H1 (cell line): ENCODE data around the gene ZNF775. TPM values are rescaled to one million over a fixed set of nuclear protein-coding genes. Genes with fewer than 3 reads are reported as not detected.

Experiments
- CTCF ChIA-PET: fragments of 300-600 bp; sonication (Branson Sonifier 250); formaldehyde crosslinking; loops from one replicate; lab custom pipeline; 2021; ENCODE audit not compliant: partially characterized antibody; lab: Charles Lee
- POLR2A ChIA-PET: fragments of 300-600 bp; sonication (Branson Sonifier 250); formaldehyde crosslinking; loops from one replicate; lab custom pipeline; 2021; ENCODE audit warnings: inconsistent platforms; ENCODE audit not compliant: partially characterized antibody; lab: Charles Lee
- DNase-seq, 2 experiments: peaks; one replicate each; pipeline versions ENCODE4 v3.0.0 to v3.0.0-alpha.2; 2010 to 2022; ENCODE audit warnings: low spot score in 2 of 2, low read depth in 1 of 2, mixed read lengths in 1 of 2
- FAIRE-seq: peaks from 2 replicates; lab custom pipeline; 2011; peaks lifted over from hg19 to GRCh38; lab: Jason Lieb, UNC
- H2AFZ ChIP-seq: 2 replicates; pipeline ENCODE4 v1.8.1; 2012; ENCODE audit warnings: low read length, inconsistent platforms
- H2AK5ac ChIP-seq: 2 replicates; pipeline ENCODE4 v1.6.1; 2013; ENCODE audit warnings: low read depth, low read length
- H2BK120ac ChIP-seq: replicated peaks from 2 replicates; pipeline ENCODE3; 2013; ENCODE audit warnings: low read depth, low read length, inconsistent platforms
- H2BK12ac ChIP-seq: 2 replicates; pipeline ENCODE4 v1.6.1; 2013; ENCODE audit warnings: low read depth, low read length
- H2BK15ac ChIP-seq: 2 replicates; pipeline ENCODE4 v1.6.1; 2013; ENCODE audit warnings: low read length
- H2BK20ac ChIP-seq: 2 replicates; pipeline ENCODE4 v1.6.1; 2013; ENCODE audit warnings: low read length
- H2BK5ac ChIP-seq: 2 replicates; pipeline ENCODE4 v1.6.1; 2013; ENCODE audit warnings: low read depth, low read length
- H3K14ac ChIP-seq: 2 replicates; pipeline ENCODE4 v1.6.1; 2013; ENCODE audit warnings: inconsistent platforms; ENCODE audit not compliant: insufficient read length
- H3K18ac ChIP-seq: 2 replicates; pipeline ENCODE4 v1.6.1; 2013; ENCODE audit warnings: low read length; ENCODE audit errors: extremely low read depth
- H3K23ac ChIP-seq: 2 replicates; pipeline ENCODE4 v1.6.1; 2013; ENCODE audit warnings: inconsistent platforms; ENCODE audit not compliant: insufficient read length
- H3K23me2 ChIP-seq: 2 replicates; pipeline ENCODE4 v1.6.1; 2013; ENCODE audit warnings: low read depth, low read length
- H3K27ac ChIP-seq: 2 replicates; pipeline ENCODE4 v1.6.1; 2011; ENCODE audit warnings: low read depth, low read length, inconsistent platforms
- H3K27me3 ChIP-seq, 4 experiments: replicated peaks in 1 of 4; 1 replicate in 1 of 4; 2 replicates in 3 of 4; pipeline versions ENCODE4 v1.6.1 to v1.8.1; 2011 to 2013; ENCODE audit warnings: low read length in 3 of 4, mild to moderate bottlenecking in 3 of 4, inconsistent platforms in 2 of 4, mixed read lengths in 2 of 4, moderate library complexity in 1 of 4; ENCODE audit not compliant: control insufficient read depth in 3 of 4, insufficient read depth in 3 of 4; ENCODE audit errors: extremely low read depth in 1 of 4
- H3K36me3 ChIP-seq, 4 experiments: 2 replicates each; pipeline versions ENCODE4 v1.6.1 to v1.8.1; 2011 to 2013; ENCODE audit warnings: mild to moderate bottlenecking in 4 of 4, low read length in 3 of 4, moderate library complexity in 2 of 4, control low read depth in 1 of 4, inconsistent platforms in 1 of 4; ENCODE audit not compliant: insufficient read depth in 4 of 4, control insufficient read depth in 2 of 4
- H3K4ac ChIP-seq: replicated peaks from 2 replicates; pipeline ENCODE3; 2013; ENCODE audit warnings: low read length, low read depth, mixed read lengths, inconsistent platforms; ENCODE audit not compliant: insufficient read length
- H3K4me1 ChIP-seq, 4 experiments: replicated peaks in 1 of 4; 1 replicate in 1 of 4; 2 replicates in 3 of 4; pipeline versions ENCODE4 v1.6.1 to v1.8.1; 2011 to 2013; ENCODE audit warnings: low read length in 3 of 4, inconsistent platforms in 2 of 4, mixed read lengths in 1 of 4; ENCODE audit not compliant: insufficient read depth in 4 of 4, control insufficient read depth in 3 of 4
- H3K4me2 ChIP-seq, 2 experiments: 2 replicates each; pipeline versions ENCODE4 v1.6.1 to v1.8.1; 2011 to 2013; ENCODE audit warnings: low read depth in 2 of 2, low read length in 2 of 2, control low read depth in 1 of 2, inconsistent platforms in 1 of 2, mild to moderate bottlenecking in 1 of 2; ENCODE audit not compliant: insufficient read depth in 1 of 2
- H3K4me3 ChIP-seq, 4 experiments: fragments of 200-600, 300-600 bp in 1 of 4; sonication (generic), shearing (Covaris generic), sonication (Bioruptor Twin) in 1 of 4; 2 replicates each; pipeline versions ENCODE4 v1.5.1 to v1.8.1; 2011 to 2016; ENCODE audit warnings: low read length in 4 of 4, low read depth in 3 of 4, control low read depth in 2 of 4, inconsistent platforms in 2 of 4, mild to moderate bottlenecking in 2 of 4, mixed read lengths in 1 of 4, moderate library complexity in 1 of 4; ENCODE audit not compliant: insufficient read depth in 2 of 4; ENCODE audit errors: extremely low read depth in 1 of 4
- H3K56ac ChIP-seq: replicated peaks from 2 replicates; pipeline ENCODE3; 2013; ENCODE audit warnings: low read depth, mild to moderate bottlenecking, mixed read lengths, low read length, inconsistent platforms; ENCODE audit not compliant: insufficient read length
- H3K79me1 ChIP-seq: 2 replicates; pipeline ENCODE4 v1.6.1; 2013; ENCODE audit warnings: low read depth, low read length, control low read depth
- H3K79me2 ChIP-seq, 2 experiments: 2 replicates each; pipeline versions ENCODE4 v1.6.1 to v1.8.1; 2012 to 2013; ENCODE audit warnings: low read length in 2 of 2, mild to moderate bottlenecking in 2 of 2, inconsistent platforms in 1 of 2; ENCODE audit not compliant: insufficient read depth in 2 of 2, control insufficient read depth in 1 of 2
- H3K9ac ChIP-seq, 4 experiments: replicated peaks in 1 of 4; 1 replicate in 1 of 4; 2 replicates in 3 of 4; pipeline versions ENCODE4 v1.6.1 to v1.8.1; 2011 to 2013; ENCODE audit warnings: low read depth in 3 of 4, low read length in 3 of 4, control low read depth in 2 of 4, mild to moderate bottlenecking in 2 of 4, moderate library complexity in 2 of 4, inconsistent platforms in 1 of 4; ENCODE audit errors: extremely low read depth in 1 of 4
- H3K9me3 ChIP-seq, 2 experiments: 2 replicates each; pipeline versions ENCODE4 v1.6.1 to v1.8.1; 2012 to 2013; ENCODE audit warnings: mild to moderate bottlenecking in 2 of 2, moderate library complexity in 2 of 2, control low read depth in 1 of 2, inconsistent platforms in 1 of 2, low read depth in 1 of 2, low read length in 1 of 2, mixed read lengths in 1 of 2; ENCODE audit not compliant: insufficient read depth in 2 of 2
- H4K20me1 ChIP-seq, 2 experiments: replicated peaks in 1 of 2; 2 replicates each; pipeline versions ENCODE3 to v1.8.1; 2011 to 2013; ENCODE audit warnings: inconsistent platforms in 2 of 2, low read length in 2 of 2, mild to moderate bottlenecking in 1 of 2; ENCODE audit not compliant: insufficient read depth in 2 of 2, control insufficient read depth in 1 of 2
- H4K5ac ChIP-seq: 2 replicates; pipeline ENCODE4 v1.6.1; 2013; ENCODE audit warnings: low read length, low read depth, mixed read lengths, inconsistent platforms; ENCODE audit not compliant: insufficient read length
- H4K8ac ChIP-seq: 2 replicates; pipeline ENCODE4 v1.8.0; 2013; ENCODE audit warnings: mild to moderate bottlenecking, moderate library complexity, low read length, inconsistent platforms; ENCODE audit not compliant: insufficient read depth; ENCODE audit errors: extremely low read depth
- H4K91ac ChIP-seq: replicated peaks from 2 replicates; pipeline ENCODE3; 2013; ENCODE audit warnings: low read length, mixed read lengths, inconsistent platforms; ENCODE audit not compliant: insufficient read length
- CHD2 ChIP-seq: IDR thresholded peaks from 2 replicates; pipeline ENCODE4 v1.6.1; 2012; ENCODE audit warnings: low read length, improper control_type of control experiment
- WGBS, 2 experiments: shearing (Covaris generic) in 1 of 2; methylation state at CpG; one replicate each; pipeline versions ENCODE4 v1.1.6 to v1.1.7; 2013 to 2015; ENCODE audit warnings: low lambda C conversion rate in 2 of 2, mixed read lengths in 2 of 2, inconsistent platforms in 1 of 2, low coverage in 1 of 2, missing lambda C conversion rate in 1 of 2; ENCODE audit not compliant: insufficient replicate concordance in 2 of 2, insufficient coverage in 1 of 2, insufficient read length in 1 of 2; ENCODE audit errors: extremely low coverage in 1 of 2, missing lambda C conversion rate in 1 of 2; 5-methylcytosine and 5-hydroxymethylcytosine counted together
- polyA plus RNA-seq, 7 experiments: library from polyadenylated mRNA; depleted of rRNA in 3 of 7; stranded (reverse) in 5 of 7; unstranded in 2 of 7; fragments of >200 nt in 5 of 7; fragments of 200-250 nt in 2 of 7; gene quantifications; 1 replicate in 5 of 7; 2 replicates in 1 of 7; 4 replicates in 1 of 7; pipeline versions ENCODE4 v1.2.1 to v1.2.3, GENCODE V29; 2011 to 2013; ENCODE audit warnings: missing spikeins in 2 of 7, mixed read lengths in 2 of 7
- total RNA-seq: library from RNA; stranded (reverse); fragmentation: NEBNext Ultra II Directional; extraction: Animal tissue kit (Norgen Biotek cat#: 25700); gene quantifications from 2 replicates; pipeline ENCODE4 v1.2.1, GENCODE V29; 2021

The ZNF775 gene
- total and polyA plus RNA-seq, 2 of the 8 experiments (the other 6 are each of a cell fraction or from before 2014, with no cell fraction given), result 13.6 to 21.5 TPM

DNA sequence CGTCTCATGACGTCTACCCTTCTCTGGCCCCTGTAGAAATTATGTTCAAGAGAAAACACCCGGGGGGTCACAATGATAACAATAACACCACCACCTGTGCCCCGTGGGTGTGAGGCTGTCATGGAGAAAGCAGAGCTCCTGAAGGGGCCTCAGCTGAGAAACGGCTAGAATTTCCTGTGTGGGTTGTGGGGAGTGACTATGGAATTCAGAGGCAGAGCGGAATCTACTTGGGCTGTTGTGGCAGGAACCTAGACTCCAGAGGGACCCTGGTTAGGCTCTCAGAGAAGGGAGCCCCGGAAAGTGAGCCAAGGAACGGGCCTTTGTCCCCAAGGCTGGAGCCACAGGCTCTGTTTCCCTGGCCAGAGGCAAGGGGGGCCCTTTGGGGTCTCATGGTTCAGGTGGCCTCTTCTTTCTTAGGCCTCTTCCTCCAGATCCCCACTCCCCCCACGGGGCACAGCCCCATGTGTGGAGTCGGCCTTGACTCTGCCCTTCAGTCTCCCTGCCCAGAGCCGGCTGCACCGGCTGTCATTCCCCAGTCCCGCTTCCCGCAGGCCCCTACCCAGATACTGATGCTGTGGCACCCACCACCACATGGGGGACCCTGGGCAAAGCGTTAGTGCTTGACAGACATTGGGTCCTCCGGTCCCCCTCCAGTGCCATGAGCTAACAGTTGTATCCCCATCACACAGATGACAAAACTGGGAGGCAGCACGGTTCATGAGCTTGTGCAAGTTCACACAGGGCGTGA, 64.8 kb downstream of the ZNF775 start:
- Histone ChIP-seq H3K4me1 (peaks cover 0 to 5% (median 2%) of the 10 kb centered on the region in 4 experiments; a peak in 3 of 7 replicates), H3K27me3 (no peaks in the 10 kb centered on the region; a peak in 2 of 7 replicates), H2BK20ac (no peak overlapping the region), H4K8ac (no peak overlapping the region), H2BK5ac (no peak overlapping the region), H4K20me1 (no peaks in the 10 kb centered on the region), H3K36me3 (no peaks in the 10 kb centered on the region), H4K91ac (no peak overlapping the region), H3K23me2 (no peaks in the 10 kb centered on the region), H2BK15ac (no peak overlapping the region), H4K5ac (no peak overlapping the region), H3K14ac (no peak overlapping the region), H2BK120ac (no peak overlapping the region), H3K9ac (no peak overlapping the region), H3K18ac (no peak overlapping the region), H3K79me1 (no peaks in the 10 kb centered on the region), H3K9me3 (peaks cover 3 to 4% of the 10 kb centered on the region in 2 experiments; a peak in 2 of 4 replicates), H3K4ac (no peak overlapping the region), H3K4me3 (no peak overlapping the region), H3K79me2 (no peaks in the 10 kb centered on the region), H2AK5ac (no peak overlapping the region), H3K4me2 (no peak overlapping the region), H3K27ac (no peak overlapping the region), H2BK12ac (no peak overlapping the region), H3K56ac (no peak overlapping the region), H2AFZ (no peak overlapping the region), H3K23ac (no peak overlapping the region)
- DNase-seq (no peak), FAIRE-seq (no peak)
- ChIA-PET CTCF (interaction anchor here (0.5 to 1.5 kb wide), 7 partner anchors 10 to 315 kb away, joined by 3 to 8 read pairs (median 4); no protein-coding TSS in a partner anchor), POLR2A (no interaction called here)
- no peak for TF ChIP-seq CHD2
- 92% methylated on average over 17 of the region's 18 CpGs; no CpG with 5 or more reads in 1 of the 2 experiments for WGBS, 2 experiments
